CD4-positive, alpha-beta T cell treated with Interleukin-10 for 1 hour (primary cell): ENCODE measurements around the gene GDF15.
"Not testable (repeated sequence)": the region's sequence is repeated elsewhere in the genome, so short reads cannot be mapped to it uniquely, and the experiment has no call there.

Source experiments
- DNase-seq: peaks from one replicate; pipeline ENCODE4 v3.0.0-alpha.2; 2020

Gene GDF15, protein sequence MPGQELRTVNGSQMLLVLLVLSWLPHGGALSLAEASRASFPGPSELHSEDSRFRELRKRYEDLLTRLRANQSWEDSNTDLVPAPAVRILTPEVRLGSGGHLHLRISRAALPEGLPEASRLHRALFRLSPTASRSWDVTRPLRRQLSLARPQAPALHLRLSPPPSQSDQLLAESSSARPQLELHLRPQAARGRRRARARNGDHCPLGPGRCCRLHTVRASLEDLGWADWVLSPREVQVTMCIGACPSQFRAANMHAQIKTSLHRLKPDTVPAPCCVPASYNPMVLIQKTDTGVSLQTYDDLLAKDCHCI

DNA sequence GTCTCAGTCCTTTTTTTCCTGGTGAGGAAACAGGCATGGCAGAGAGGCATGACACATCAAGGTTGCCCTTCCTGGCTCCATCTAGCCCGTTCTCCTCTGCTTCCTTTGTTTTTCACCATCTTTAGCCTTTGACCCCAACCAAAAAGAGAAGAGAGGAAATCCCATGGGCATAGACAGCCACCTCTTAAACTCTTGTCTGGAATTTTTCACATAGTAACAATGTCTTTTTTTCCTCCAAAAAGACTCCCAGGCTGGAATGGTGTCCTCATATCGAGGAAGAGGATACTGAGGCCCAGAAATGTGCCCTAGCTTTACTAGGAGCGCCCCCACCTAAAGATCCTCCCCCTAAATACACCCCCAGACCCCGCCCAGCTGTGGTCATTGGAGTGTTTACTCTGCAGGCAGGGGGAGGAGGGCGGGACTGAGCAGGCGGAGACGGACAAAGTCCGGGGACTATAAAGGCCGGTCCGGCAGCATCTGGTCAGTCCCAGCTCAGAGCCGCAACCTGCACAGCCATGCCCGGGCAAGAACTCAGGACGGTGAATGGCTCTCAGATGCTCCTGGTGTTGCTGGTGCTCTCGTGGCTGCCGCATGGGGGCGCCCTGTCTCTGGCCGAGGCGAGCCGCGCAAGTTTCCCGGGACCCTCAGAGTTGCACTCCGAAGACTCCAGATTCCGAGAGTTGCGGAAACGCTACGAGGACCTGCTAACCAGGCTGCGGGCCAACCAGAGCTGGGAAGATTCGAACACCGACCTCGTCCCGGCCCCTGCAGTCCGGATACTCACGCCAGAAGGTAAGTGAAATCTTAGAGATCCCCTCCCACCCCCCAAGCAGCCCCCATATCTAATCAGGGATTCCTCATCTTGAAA, at the start of gene GDF15:
Gene GDF15, plus strand, starts transcription at position 484 of the 868 bp plus-strand sequence. Its CDS starts 32 bp downstream, at position 516.
- DNase-seq: peak; percentile 10

DNA sequence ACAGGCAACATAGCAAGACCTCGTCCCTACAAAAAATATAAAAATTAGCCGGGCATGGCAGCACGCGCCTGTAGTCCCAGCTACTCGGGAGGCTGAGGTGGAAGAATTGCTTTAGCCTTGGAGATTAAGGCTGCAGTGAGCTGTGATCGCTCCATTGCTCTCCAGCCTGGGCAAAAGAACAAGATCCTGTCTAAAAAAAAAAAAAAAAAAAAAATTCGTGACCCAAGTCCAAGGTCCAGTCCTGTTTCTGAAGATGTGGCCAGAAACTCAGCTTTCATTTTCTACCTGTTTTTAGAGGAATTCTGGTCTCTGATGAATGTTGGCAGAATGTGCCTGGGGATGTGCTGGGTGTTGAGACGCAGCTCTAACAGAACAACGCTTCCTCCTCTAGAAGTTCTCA, 47.4 kb upstream of the GDF15 start:
- no peak for DNase-seq

DNA sequence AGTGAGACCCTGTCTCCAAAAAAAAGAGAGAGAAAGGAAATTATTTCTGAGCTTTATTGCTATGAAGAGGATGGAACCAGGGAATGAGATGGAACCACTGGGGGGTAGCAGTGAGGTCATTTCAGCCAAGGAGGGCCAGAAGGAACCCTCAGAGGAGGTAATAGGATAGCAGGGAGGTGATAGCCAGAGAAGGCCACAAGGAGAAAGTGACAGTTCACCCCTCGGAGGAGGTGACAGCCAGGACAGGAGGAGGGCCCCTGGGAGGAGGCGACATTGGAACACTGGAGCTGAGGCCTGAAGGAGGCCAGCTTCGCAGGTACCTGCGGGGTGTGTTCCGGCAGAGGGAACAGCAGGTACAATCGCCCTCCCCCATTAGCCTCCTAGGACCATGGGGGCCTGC, 46.2 kb upstream of the GDF15 start:
- DNase-seq: no peak

DNA sequence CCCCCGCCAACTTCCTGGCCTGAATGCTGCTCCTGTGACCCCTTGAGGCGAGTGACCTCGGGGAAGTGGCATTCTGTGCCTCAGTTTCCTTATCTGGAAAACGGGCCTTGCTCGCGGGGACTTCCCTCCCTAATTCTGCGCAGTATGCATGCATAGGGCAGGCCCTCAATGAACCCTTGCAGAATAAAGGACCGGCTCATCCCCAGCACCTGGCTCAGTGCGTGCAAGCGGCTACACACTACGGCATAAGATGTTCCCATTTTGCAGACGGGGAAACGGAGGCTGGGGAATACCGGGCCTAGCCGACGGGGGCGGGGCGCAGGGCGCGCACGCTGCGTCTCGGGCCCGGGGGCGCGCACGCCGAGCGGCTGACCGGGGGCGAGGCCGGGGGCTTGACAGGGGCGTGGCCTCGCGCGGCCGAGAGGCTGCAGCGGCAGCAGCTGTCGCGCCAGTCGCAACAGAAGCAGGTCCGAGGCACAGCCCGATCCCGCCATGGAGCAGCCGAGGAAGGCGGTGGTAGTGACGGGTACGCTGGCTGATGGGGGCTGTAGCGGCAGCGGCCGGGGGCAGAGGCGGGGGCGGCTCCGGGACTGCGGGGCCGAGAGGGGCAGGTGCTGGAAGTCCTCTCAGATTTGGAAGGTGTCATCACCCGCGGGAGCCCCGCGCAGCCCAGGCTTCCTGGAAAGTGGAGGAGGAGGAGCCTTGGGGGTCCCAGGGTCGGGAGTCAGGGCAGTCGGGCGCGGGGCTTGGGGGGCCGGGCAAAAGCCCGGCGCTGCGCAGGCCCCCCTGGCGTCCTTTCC, 45.6 kb upstream of the GDF15 start, which contains the start of gene PGPEP1:
Gene PGPEP1, plus strand, starts transcription at position 409 of the 800 bp plus-strand sequence. Its CDS starts 84 bp downstream, at position 493.
- DNase-seq: peak; percentile 65

DNA sequence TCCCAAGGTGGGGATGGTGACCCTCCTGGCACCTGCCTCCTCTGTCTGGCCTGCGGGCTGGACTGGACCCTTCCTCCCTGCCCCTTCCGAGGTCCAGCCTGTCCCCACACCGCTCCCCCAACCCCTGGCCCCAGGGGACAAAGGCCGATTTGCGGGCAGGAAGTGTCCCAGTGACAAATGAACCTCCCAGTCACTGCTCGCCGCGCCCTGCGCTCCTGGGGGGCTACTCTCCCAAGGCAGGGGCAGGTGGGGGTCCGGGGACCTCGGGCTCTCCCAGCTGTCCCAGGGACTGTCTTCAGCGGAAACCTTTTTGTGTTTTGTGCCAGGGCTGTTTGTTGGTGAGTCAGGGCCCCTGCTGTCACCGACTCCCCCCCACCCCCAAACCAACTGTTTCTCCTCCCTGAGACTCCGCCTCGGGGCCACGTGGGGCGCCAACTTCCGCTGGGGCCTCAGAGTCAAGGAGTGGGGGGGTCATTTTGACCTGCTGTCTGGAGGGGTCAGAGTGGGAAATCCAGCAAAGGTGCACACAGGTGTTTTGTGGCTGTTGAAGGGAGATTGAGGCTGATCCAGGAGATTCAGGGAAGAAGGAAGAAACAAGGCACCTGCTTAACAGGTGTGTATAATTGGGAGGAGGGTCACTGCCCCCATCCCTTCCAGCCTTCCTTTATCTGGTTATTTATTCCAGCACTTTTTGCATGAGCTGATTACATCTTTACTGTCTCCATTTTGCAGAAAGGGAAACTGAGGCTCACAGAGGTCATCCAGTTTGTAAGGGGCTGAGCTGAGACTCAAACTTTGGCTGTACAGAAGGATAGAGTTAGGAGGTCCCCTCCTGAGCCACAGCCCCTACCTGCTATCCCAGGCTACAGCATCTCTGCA, 44.7 kb upstream of the GDF15 start:
- DNase-seq: peak; percentile 67

DNA sequence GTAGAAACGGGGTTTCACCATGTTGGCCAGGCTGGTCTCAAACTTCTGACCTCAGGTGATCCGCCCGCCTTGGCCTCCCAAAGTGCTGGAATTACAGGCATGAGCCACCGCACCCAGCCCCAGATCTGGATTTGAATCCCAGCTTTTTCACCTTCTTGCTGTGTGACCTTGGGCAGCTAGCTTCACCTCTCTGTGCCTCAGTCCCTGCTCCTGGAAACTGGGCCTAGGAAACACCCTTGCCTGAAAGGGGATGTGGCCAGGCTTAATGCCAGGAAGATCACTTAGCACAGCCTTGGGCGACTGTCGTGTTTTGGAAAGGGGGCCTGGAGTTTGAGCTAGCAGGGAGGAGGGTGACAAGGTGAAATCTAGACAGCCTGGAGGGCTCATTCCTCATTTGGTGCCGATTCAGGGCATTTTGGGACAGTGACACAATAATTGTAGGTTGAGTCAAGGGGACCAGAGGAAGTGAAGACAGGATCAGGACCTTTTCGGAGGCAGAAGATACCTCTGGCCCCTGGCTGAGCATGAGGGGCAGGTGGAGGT, 43.8 kb upstream of the GDF15 start:
- no peak for DNase-seq

DNA sequence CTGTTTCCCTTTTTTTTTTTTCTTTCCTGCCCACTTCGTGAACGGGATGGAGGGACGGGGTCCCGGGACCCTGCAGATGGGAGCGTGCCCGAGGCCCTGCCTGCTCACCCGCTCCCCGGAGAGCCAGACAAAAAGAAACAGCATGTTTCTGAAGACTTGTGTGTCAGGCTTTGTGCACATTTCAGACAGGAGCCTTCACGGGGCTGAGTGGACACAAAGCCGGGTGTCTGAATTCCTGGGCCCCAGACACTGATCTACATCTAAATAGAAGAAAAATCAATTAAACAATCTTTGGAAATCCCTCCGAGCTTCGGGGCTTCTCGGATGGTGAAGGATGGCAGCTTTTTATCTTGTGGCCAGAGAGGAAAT, 41.4 kb upstream of the GDF15 start:
- no peak for DNase-seq

DNA sequence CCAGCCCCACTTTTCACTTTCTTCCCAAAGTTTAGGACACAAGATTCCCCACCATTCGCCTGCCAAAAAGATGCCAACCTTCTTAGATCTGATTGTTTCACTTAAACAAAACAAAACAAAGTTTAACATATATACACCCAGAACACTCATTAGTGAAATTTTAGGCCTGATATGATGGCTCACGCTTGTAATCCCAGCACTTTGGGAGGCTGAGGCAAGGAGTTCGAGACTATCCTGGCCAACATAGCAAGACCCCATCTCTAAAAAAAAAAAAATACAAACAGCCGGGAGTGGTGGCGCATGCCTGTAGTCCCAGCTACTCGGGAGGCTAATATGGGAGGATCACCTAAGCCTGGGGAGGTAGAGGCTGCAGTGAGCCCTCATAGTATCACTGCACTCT, 40.7 kb upstream of the GDF15 start:
- no peak for DNase-seq

DNA sequence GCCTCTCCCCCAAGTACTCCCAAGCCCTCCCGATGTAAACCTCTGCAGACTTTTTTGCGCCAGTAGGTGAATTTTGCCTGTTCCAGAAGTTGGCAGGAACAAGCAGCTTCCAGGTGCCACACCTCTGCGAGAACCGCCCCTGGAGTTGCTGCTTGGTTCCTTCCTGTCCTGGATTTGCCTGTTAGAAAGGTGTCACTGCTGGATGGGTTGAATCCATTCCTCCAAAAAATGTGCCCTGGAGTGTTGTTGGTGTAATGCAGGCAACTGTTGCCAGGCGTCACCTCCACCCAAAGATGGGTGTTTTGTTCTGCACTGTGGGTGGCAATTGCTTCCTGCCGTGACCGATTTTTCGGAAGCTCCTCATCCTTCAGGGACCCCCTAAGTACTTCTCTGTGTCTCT, 39.9 kb upstream of the GDF15 start:
- no peak for DNase-seq

DNA sequence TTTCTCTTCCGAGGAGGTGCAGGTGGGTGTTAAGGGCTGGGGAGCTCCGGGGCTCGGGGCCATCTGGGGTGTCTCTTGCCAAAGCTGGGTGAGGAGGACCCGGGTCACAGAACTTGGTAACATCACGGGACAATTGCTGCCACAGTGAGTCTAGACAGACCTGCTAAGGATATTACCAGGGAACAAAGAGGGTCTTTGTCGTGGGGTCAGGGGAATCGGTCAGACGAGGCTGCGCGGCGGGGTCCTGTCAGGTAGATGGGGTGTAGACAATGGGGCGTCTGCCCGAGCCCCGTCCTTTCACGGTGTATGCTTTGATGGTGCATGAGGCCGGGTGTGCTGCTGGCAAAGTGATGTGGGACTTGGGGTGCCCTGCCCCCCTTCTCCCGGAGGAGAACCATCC, 37.8 kb upstream of the GDF15 start:
- no peak for DNase-seq

DNA sequence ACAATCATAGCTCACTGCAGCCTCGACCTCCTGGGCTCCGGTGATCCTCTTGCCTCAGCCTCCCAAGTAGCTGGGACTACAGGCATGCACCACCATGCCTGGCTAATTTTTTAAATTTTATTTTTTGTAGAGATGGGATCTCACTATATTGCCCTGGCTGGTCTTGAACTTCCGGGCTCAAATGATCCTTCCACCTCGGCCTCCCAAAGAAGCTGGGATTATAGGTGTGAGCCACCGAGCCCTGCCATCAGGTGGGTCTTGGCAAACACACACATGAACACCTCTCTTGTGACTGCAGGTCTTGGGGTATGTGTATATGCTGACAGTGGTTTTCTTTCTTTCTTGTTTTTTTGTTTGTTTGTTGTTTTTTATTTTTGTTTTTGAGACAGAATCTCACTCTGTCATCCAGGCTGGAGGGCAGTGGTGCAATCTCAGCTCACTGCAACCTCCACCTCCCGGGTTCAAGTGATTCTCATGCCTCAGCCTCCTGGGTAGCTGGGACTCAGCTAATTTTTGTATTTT, 37.1 kb upstream of the GDF15 start:
- not testable (repeated sequence) for DNase-seq

DNA sequence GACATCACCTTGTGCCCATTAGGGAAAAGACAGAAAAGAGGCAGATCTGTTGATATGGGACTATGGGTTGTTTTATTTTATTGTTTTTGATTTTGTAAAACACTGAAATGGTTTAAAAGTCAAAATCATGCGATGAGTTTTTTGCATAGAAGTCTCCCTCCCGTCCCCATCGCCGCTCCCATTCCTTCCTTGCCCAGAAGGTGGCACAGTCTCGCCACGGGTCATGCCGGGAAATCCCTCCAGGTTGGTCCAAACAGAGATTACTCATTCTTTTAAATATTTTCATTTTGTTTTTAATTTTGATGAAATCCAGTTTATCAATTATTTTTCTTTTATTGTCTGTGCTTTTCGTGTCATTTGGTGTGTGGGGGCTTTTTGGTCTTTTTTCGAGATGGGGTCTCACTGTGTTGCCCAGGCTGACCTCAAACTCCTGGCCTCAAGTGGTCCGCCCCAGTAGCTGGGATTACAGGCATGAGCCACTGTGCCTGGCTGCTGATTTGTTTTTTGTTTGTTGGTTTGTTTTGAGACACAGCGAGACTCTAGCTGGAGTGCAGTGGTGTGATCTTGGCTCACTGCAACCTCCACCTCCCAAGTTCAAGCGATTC, 36.3 kb upstream of the GDF15 start:
- DNase-seq: no peak

DNA sequence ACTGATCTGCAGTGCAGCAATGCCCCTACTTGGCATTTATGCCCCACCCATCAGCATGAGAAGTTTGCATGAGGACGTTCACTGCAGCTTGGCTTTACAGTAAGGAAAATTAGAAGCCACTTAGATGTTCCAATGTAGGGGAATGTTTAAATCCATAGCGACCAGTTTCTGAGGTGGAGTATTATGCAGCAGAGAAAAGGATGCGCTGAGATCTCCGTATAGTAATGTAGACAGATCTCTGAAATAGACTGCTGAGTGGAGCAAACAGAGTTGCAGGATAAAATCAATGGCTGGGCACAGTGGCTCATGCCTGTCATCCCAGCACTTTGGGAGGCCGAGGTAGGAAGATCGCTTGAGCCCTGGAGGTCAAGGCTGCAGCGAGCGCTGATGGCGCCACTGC, 35.5 kb upstream of the GDF15 start:
- no peak for DNase-seq

DNA sequence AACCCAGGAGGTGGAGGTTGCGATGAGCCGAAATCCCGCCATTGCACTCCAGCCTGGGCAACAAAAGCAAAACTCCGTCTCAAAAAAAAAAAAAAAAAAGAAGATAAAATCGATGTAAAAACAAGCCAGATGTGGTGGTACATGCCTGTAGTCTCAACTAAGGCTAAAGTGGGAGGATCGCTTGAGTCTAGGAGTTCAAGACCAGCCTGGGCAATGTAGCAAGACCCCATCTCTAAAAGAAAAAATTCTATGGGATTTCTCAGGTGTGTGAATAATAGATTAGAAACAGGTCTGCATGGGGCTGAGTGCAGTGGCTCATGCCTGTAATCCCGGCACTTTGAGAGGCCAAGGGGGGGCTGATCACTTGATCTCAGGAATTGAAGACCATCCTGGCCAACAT, 34.4 kb upstream of the GDF15 start:
- no peak for DNase-seq

DNA sequence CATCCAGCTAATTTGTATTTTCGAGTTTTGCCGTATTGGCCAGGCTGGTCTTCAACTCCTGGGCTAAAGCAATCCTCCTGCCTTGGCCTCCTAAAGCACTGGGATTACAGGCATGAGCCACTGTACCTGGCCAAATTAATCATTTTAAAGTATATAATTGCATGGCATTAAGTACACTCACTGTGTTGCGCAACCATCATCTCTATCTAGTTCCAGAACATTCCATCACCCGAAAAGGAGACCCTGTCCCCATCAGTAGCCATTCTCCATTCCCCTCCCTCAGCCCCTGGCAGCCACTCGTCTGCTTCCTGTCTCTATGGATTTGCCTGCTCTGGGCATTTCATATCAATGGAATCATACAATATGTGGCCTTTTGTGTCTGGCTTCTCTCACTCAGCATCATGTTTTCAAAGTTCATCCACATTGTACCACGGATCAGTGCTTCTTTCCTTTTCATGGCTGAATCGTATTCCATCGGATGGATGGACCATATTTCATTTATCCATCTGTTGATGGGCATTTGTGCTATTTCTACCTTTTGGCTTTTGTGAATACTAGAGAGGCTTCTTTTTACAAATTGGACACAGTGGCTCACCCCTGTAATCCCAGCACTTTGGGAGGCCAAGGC, 32.5 kb upstream of the GDF15 start:
- DNase-seq: no peak

DNA sequence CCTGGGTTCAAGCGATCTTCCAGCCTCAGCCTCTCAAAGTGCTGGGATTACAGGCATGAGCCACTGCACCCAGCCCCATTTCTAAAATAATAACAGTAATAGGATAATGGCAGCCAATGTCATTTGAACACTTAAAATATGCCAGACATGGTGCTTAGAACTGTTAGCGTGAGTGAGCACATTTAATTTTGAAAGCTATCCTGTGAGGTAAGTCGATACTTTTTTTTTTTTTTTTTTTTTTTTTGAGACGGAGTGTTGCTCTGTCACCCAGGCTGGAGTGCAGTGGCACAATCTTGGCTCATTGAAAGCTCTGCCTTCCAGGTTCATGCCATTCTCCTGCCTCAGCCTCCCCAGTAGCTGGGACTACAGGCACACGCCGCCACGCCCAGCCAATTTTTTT, 31.2 kb upstream of the GDF15 start:
- not testable (repeated sequence) for DNase-seq

DNA sequence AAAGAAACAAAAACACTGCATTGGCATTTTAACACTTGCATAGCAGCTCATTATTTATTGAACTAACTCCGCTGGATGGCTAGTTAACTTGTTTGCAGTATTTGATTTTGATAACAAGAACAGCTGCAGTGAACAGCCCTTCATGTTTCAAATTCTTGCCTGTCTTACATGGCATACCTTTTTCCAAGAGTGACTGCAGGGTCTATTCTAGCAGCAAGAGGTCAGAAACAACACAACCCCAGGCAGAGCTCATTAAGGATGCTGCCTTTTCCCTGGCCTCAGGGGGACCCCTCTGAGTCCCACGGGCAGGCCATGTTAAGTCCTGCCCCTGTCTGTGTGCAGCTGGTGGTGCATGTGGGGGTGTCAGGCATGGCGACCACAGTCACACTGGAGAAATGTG, 28.9 kb upstream of the GDF15 start:
- DNase-seq: no peak

DNA sequence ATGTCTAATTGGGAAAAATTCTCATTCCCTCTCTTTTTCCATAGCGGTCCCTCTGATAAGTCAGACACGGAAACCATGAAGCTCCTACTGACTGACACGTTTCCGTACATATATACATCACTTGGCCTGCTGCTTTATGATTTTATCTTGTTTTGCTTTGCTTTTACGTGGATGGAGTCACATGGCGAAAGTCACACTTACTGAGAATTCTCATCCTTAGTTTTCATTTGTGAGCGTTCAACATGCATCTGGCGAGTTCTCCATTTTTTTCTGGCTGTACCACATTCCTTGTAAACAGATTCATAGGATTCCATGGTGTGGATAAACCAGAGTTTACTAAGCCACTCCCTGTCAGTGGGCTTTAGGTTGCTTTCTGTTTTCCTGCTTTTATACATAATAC, 24.3 kb upstream of the GDF15 start:
- DNase-seq: no peak

DNA sequence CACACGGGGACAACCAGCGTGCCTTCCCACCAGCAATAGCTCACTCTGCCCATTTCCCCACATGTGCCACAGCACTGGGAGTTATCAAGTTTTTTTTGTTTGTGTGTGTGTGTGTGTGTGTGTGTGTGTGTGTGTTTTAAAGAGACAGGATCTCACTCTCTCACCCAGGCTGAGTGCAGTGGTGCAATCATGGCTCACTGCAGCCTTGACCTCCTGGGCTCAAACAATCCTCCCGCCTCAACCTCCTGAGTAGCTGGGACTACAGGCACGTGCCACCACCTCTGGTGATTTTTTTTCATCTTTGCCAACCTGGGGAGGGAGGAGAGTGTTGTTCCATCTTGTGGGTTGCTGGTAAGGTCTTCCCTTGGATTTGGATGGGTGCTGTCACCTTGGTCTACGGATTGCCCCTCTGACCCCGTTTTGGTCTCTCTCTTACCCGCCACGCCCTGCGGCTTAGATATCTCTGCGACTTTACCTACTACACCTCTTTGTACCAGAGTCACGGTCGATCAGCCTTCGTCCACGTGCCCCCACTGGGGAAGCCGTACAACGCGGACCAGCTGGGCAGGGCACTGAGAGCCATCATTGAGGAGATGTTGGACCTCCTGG, 22.9 kb upstream of the GDF15 start:
- DNase-seq: no peak

DNA sequence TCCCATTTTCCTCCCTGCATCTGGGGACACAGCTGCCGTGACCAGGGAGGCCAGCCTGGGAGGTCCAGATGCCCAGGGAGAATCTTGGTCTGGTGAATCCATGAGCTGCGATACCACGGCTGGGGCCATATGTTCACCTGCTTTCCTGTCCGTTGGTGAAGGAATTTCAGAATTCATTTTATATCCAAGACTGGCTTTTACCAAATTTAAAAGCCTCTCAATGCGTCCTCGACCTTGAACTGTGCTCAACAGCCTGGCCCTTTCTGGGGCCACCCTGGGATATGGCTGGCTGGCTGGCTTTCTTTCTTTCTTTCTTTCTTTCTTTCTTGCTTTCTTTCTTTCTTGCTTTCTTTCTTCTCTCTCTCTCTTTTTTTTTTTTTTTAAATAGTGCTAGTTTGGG, 22.2 kb upstream of the GDF15 start:
- no peak for DNase-seq
